Esophagus squamous epithelium (tissue), 5 donors: ENCODE measurements around the gene ZNF446. TPM values are rescaled to one million over a fixed set of nuclear protein-coding genes. Genes with fewer than 3 reads are reported as not detected.

Source experiments
- DNase-seq: peaks from one replicate; lab custom pipeline; 2025; lab: John Stamatoyannopoulos, UW
- H3K27ac ChIP-seq, 4 donors: fragments of 200-600 bp; sonication (generic); one replicate each; pipeline ENCODE4 v1.5.1; 2016 to 2019; ENCODE audit warnings: mild to moderate bottlenecking in 1 of 4
- H3K27me3 ChIP-seq, 4 donors: fragments of 200-600 bp; sonication (generic); 1 replicate in 3 of 4; 2 replicates in 1 of 4; pipeline versions ENCODE4 v1.5.1 to v1.6.0; 2017 to 2021; ENCODE audit warnings: antibody characterized with exemption in 1 of 4
- H3K36me3 ChIP-seq, 3 donors: fragments of 200-600 bp; sonication (generic); one replicate each; pipeline ENCODE4 v1.5.1; 2016 to 2019
- H3K4me1 ChIP-seq, 3 donors: fragments of 200-600 bp; sonication (generic); one replicate each; pipeline ENCODE4 v1.5.1; 2017 to 2019
- H3K4me3 ChIP-seq, 4 donors: fragments of 200-600 bp; sonication (generic); 1 replicate in 3 of 4; 2 replicates in 1 of 4; pipeline ENCODE4 v1.5.1; 2016 to 2019; ENCODE audit warnings: mild to moderate bottlenecking in 2 of 4, moderate library complexity in 1 of 4
- H3K9me3 ChIP-seq, 3 donors: fragments of 200-600 bp; sonication (generic); one replicate each; pipeline ENCODE4 v1.5.1; 2016 to 2019
- POLR2A ChIP-seq, 4 donors: fragments of 450-650 bp; IDR thresholded peaks; one replicate each; pipeline ENCODE4 v1.6.1; 2017; ENCODE audit warnings: antibody characterized with exemption in 4 of 4, mild to moderate bottlenecking in 4 of 4, moderate library complexity in 3 of 4
- WGBS, 2 donors: methylation state at CpG; one replicate each; pipeline ENCODE4 v1.1.5; 2018; 5-methylcytosine and 5-hydroxymethylcytosine counted together
- intact Hi-C: fragments of 100-400 bp; cut with DNase I; formaldehyde crosslinking; loops from one replicate; pipeline ENCODE4 v1.15.0; 2022
- total RNA-seq, 4 donors: library from RNA; depleted of rRNA; stranded (reverse); fragments of >200 nt; gene quantifications; one replicate each; pipeline ENCODE4 v1.1.0, GENCODE V29; 2016
- TF ChIP-seq, protein P1 (sequence below), 6 experiments: fragments of 450-650 bp in 4 of 6; fragments of 200-600 bp in 2 of 6; sonication (generic) in 2 of 6; IDR thresholded peaks; one replicate each; pipeline ENCODE4 v1.5.1; 2016 to 2019; ENCODE audit warnings: antibody characterized with exemption in 6 of 6, mild to moderate bottlenecking in 4 of 6, moderate library complexity in 4 of 6
- donor health status: DM: yes; HTN: yes; CAD: no.

ZNF446 gene
- total RNA-seq, 4 donors from 2014 or later = 6.0 to 13.3 (median 12.1) TPM

DNA sequence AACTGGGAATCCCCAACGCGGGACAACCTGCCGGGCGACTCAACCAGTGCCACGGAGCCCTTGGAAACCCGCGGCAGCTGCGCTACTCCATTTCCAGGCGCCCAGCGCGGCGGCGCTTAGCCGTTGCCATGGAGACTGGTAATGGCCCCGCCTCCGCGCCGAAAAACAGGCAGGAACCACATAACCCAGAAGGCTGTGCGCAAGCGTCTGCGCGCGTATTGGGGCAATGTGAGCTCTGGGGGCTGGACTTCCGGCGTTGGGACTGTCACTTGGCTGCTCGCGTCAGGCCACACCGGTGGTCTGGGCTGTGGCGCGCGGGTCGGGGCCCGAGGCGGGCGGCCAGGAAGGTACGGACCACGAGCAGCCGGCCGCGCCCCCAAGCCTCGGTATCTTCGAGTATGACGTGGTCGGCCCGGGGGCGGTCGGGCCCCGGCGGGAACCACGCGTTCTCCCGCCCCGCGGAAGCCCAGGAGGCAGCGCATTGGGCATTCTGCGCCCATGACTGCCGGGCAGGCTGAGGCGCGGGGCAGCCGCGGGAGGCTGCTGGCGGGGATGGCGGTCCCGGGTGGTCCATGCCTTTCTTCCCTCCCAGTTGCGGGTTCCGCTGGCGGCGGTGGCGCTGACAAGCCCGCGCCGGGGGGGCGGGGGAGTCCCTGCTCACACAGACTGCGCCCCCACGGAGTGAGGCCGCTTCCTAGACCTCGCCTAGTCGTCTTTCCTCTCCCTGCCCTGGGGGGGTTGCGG, 24.6 kb upstream of the ZNF446 start, which contains the start of gene ZNF324B:
TSS of gene ZNF324B (plus strand) at position 265 of the 744 bp plus-strand sequence. CDS start 2,080 bp downstream, outside the sequence.
- Histone ChIP-seq H3K4me1 (peaks cover 0 to 24% (median 6%) of the 10 kb centered on the region in 3 donors), H3K27me3 (peaks cover 0 to 36% (median 0%) of the 10 kb centered on the region in 4 donors), H3K27ac (peak within 1 kb of the TSS; percentile 66 to 78 (median 78)), H3K9me3 (peaks cover 0 to 10% (median 7%) of the 10 kb centered on the region in 3 donors), H3K4me3 (peak within 1 kb of the TSS; percentile 72 to 99 (median 78)), H3K36me3 (peaks cover 0 to 30% (median 3%) of the 10 kb centered on the region in 3 donors)
- intact Hi-C loops = no loop called here
- peak in 1 of 4 donors; percentile 49 for TF ChIP-seq POLR2A (IDR thresholded peaks at IDR 0.05)
- TF ChIP-seq, protein P1, sequence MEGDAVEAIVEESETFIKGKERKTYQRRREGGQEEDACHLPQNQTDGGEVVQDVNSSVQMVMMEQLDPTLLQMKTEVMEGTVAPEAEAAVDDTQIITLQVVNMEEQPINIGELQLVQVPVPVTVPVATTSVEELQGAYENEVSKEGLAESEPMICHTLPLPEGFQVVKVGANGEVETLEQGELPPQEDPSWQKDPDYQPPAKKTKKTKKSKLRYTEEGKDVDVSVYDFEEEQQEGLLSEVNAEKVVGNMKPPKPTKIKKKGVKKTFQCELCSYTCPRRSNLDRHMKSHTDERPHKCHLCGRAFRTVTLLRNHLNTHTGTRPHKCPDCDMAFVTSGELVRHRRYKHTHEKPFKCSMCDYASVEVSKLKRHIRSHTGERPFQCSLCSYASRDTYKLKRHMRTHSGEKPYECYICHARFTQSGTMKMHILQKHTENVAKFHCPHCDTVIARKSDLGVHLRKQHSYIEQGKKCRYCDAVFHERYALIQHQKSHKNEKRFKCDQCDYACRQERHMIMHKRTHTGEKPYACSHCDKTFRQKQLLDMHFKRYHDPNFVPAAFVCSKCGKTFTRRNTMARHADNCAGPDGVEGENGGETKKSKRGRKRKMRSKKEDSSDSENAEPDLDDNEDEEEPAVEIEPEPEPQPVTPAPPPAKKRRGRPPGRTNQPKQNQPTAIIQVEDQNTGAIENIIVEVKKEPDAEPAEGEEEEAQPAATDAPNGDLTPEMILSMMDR (IDR thresholded peaks at IDR 0.05) = peak in 1 of 6 experiments; percentile 3
- 0% methylated on average over 4 of the region's 79 CpGs; no CpG with 5 or more reads in 1 of the 2 donors for WGBS, 2 donors
- DNase-seq = peak; percentile 82

DNA sequence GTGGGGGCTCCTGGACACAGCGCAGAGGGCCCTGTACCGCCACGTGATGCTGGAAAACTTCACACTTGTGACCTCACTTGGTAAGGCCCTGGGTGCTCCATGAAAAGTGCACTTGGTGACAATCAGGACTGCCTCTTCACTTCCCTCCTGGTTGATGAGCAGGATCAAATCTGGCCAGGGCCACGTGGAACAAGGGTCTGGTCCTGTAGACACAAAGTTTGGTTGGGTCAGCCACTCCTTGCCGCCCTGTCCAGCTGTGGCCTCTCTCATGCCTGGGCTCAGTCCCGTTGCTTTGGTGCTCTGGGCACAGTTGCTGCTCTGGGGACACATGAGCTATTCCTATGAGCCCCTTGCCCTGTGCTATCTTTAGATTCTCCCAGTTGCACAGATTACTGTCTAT, 22.4 kb upstream of the ZNF446 start:
- WGBS, 2 donors = 100% methylated on average over 2 of the region's 6 CpGs; no CpG with 5 or more reads in 1 of the 2 donors

DNA sequence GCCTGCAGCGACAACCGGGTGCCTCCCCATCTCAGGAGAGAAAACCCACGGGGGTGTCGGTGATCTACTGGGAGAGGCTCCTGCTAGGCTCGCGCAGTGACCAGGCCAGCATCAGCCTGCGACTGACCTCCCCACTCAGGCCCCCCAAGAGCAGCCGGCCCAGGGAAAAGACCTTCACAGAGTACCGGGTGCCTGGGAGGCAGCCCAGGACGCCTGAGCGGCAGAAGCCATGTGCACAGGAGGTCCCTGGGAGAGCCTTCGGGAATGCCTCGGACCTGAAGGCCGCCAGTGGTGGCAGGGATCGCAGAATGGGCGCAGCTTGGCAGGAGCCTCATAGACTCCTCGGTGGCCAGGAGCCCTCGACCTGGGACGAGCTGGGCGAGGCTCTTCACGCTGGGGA, 20.8 kb upstream of the ZNF446 start:
- H3K27ac ChIP-seq = no peak overlapping the region
- H3K27me3 ChIP-seq = no peaks in the 10 kb centered on the region
- intact Hi-C loops = no loop called here
- DNase-seq = no peak
- TF ChIP-seq, protein P1 (IDR thresholded peaks at IDR 0.05) = no peak
- TF ChIP-seq POLR2A (IDR thresholded peaks at IDR 0.05) = no peak
- no peak overlapping the region for H3K4me3 ChIP-seq
- no peaks in the 10 kb centered on the region for H3K9me3 ChIP-seq
- H3K4me1 ChIP-seq = peaks cover 0 to 24% (median 6%) of the 10 kb centered on the region in 3 donors
- peaks cover 0 to 48% (median 7%) of the 10 kb centered on the region in 3 donors for H3K36me3 ChIP-seq
- WGBS, 2 donors = 100% methylated on average over 1 to 2 of the region's 21 CpGs

More for the DNA sequence above, 22.4 kb upstream of the ZNF446 start:
- H3K27me3 ChIP-seq = peaks cover 0 to 13% (median 0%) of the 10 kb centered on the region in 4 donors
- H3K9me3 ChIP-seq = peaks cover 0 to 8% (median 5%) of the 10 kb centered on the region in 3 donors
- intact Hi-C loops = no loop called here
- H3K4me1 ChIP-seq = peaks cover 0 to 24% (median 6%) of the 10 kb centered on the region in 3 donors
- no peak overlapping the region for H3K27ac ChIP-seq
- H3K36me3 ChIP-seq = peaks cover 0 to 48% (median 7%) of the 10 kb centered on the region in 3 donors
- no peak for DNase-seq
- TF ChIP-seq, protein P1 (IDR thresholded peaks at IDR 0.05) = no peak
- no peak for TF ChIP-seq POLR2A (IDR thresholded peaks at IDR 0.05)
- no peak overlapping the region for H3K4me3 ChIP-seq

DNA sequence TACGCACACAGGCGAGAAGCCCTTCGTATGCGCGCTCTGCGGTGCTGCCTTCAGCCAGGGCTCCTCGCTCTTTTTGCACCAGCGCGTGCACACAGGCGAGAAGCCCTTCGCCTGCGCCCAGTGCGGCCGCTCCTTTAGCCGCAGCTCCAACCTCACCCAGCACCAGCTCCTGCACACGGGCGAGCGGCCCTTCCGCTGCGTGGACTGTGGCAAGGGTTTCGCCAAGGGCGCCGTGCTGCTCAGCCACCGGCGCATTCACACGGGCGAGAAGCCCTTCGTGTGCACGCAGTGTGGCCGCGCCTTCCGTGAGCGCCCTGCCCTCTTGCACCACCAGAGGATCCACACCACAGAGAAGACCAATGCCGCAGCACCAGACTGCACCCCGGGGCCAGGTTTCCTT, 20.0 kb upstream of the ZNF446 start:
- no peak overlapping the region for H3K4me3 ChIP-seq
- DNase-seq = no peak
- H3K27ac ChIP-seq = no peak overlapping the region
- intact Hi-C loops = no loop called here
- no peaks in the 10 kb centered on the region for H3K27me3 ChIP-seq
- WGBS, 2 donors = 95 to 100% methylated on average over 6 to 16 of the region's 35 CpGs
- H3K4me1 ChIP-seq = peaks cover 0 to 17% (median under 1%) of the 10 kb centered on the region in 3 donors
- TF ChIP-seq, protein P1 (IDR thresholded peaks at IDR 0.05) = no peak
- H3K9me3 ChIP-seq = no peaks in the 10 kb centered on the region
- peaks cover 0 to 48% (median 7%) of the 10 kb centered on the region in 3 donors for H3K36me3 ChIP-seq

DNA sequence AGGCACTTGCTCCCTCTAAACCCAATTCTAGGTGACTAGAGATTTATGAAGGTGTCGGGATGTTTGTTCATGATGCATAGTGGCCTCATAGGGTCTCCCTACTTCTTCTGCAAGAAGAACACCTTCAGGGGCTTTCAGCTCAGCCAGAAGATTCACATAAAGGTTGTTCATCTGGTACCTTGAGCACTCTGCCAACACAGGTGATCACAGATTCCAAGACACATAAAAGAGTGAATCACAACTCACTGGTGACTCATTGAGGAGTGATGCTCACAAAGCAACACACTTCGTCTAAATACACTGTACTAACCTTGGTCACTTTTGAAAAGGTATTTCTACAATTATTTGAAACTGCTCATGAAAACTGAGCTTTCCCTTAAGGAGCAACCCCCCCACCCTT, 16.1 kb upstream of the ZNF446 start:
- Histone ChIP-seq H3K36me3 (peaks cover 0 to 29% (median 7%) of the 10 kb centered on the region in 3 donors), H3K4me1 (no peaks in the 10 kb centered on the region), H3K27me3 (no peaks in the 10 kb centered on the region), H3K27ac (no peak overlapping the region), H3K9me3 (no peaks in the 10 kb centered on the region), H3K4me3 (no peak overlapping the region)
- intact Hi-C loops = no loop called here
- WGBS, 2 donors = 16 to 51% methylated on average over 2 of the region's 2 CpGs
- DNase-seq = no peak
- TF ChIP-seq POLR2A (IDR thresholded peaks at IDR 0.05) = no peak
- TF ChIP-seq, protein P1 (IDR thresholded peaks at IDR 0.05) = no peak
